Transverse colon (tissue), 3 donors: ENCODE results near the gene KDM5C.

Source experiments
- POLR2A ChIP-seq: fragments of 450-650 bp; IDR thresholded peaks from one replicate; pipeline ENCODE4 v1.6.1; 2016; ENCODE audit warnings: antibody characterized with exemption, mild to moderate bottlenecking, moderate library complexity
- TF ChIP-seq, protein P1 (sequence below), 5 experiments: fragments of 200-600 bp in 3 of 5; fragments of 450-650 bp in 2 of 5; sonication (generic) in 3 of 5; IDR thresholded peaks; 1 replicate in 2 of 5; 2 replicates in 3 of 5; pipeline ENCODE4 v1.5.1; 2016 to 2017; ENCODE audit warnings: antibody characterized with exemption in 5 of 5, inconsistent platforms in 3 of 5, mild to moderate bottlenecking in 2 of 5, moderate library complexity in 1 of 5

DNA sequence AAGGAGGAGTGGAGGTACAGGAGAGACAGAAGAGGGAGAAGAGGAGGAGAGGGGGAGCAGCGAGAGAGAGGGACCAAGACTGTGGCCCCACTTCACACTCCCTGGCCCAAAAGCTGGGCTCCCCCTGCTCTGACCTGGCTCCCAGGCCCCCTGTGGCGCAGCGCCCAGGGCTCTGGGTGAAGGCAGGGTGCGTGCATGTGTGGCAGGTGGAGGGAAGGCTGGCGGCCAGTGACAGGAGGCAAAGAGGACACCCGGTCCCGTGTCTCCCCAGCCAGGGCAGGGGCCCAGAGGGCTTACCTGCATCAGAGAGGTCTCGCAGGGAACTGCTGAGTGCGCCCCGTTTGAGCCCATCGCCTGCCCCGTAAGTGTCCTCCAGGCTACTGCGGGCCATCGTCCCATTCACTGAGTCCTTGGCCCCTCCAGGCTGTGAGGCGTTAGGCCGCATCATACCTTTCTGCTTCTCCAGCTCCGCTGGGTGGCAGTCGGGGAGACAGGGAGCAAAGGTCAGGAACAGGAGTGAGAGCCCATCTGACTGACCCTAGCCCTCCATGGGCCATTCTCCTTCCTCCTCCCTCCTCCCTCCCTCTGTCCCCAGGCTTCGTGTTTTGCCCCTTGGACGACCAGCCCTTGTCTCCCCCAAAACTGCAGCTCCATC, 11.1 kb upstream of the KDM5C start:
- TF ChIP-seq, protein P1, sequence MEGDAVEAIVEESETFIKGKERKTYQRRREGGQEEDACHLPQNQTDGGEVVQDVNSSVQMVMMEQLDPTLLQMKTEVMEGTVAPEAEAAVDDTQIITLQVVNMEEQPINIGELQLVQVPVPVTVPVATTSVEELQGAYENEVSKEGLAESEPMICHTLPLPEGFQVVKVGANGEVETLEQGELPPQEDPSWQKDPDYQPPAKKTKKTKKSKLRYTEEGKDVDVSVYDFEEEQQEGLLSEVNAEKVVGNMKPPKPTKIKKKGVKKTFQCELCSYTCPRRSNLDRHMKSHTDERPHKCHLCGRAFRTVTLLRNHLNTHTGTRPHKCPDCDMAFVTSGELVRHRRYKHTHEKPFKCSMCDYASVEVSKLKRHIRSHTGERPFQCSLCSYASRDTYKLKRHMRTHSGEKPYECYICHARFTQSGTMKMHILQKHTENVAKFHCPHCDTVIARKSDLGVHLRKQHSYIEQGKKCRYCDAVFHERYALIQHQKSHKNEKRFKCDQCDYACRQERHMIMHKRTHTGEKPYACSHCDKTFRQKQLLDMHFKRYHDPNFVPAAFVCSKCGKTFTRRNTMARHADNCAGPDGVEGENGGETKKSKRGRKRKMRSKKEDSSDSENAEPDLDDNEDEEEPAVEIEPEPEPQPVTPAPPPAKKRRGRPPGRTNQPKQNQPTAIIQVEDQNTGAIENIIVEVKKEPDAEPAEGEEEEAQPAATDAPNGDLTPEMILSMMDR (IDR thresholded peaks at IDR 0.05): no peak
- TF ChIP-seq POLR2A: no peak
